Muscle layer of colon (tissue), 2 donors: ENCODE data around the gene ARHGEF35.
"Not testable (repeated sequence)": the region's sequence is repeated elsewhere in the genome, so short reads cannot be mapped to it uniquely, and the experiment has no call there.

ENCODE experiments used
- H3K27ac ChIP-seq: one replicate; pipeline ENCODE4 v1.7.0; 2013; ENCODE audit warnings: low read depth, mild to moderate bottlenecking, low read length, moderate library complexity
- H3K27me3 ChIP-seq, 2 donors: one replicate each; pipeline ENCODE4 v1.7.0; 2013; ENCODE audit warnings: low read length in 2 of 2, mild to moderate bottlenecking in 2 of 2; ENCODE audit not compliant: insufficient read depth in 2 of 2, control insufficient read depth in 1 of 2
- H3K36me3 ChIP-seq: one replicate; pipeline ENCODE4 v1.7.0; 2013; ENCODE audit warnings: mild to moderate bottlenecking, low read length; ENCODE audit not compliant: insufficient read depth
- H3K4me1 ChIP-seq: one replicate; pipeline ENCODE4 v1.7.0; 2013; ENCODE audit warnings: mild to moderate bottlenecking, low read length; ENCODE audit not compliant: insufficient read depth
- H3K4me3 ChIP-seq, 2 donors: one replicate each; pipeline ENCODE4 v1.7.0; 2013; ENCODE audit warnings: low read length in 2 of 2, low read depth in 1 of 2, mild to moderate bottlenecking in 1 of 2, moderate library complexity in 1 of 2
- H3K9ac ChIP-seq: one replicate; pipeline ENCODE4 v1.7.0; 2013; ENCODE audit warnings: low read length
- H3K9me3 ChIP-seq: one replicate; pipeline ENCODE4 v1.7.0; 2013; ENCODE audit warnings: mild to moderate bottlenecking, low read length
- donor health status: abdominal sarcoma.
- donor health status: Adenocarcinoma of cecum.

ARHGEF35 gene

GRCh38 chr7:144195212-144195872, at the start of gene ARHGEF35:
Gene ARHGEF35, minus strand, starts transcription at chr7:144195833. Its CDS starts 7,450 bp downstream, at chr7:144188383.
- H3K27ac ChIP-seq, H3K27me3 ChIP-seq, H3K4me1 ChIP-seq, H3K36me3 ChIP-seq, H3K9me3 ChIP-seq, H3K4me3 ChIP-seq, H3K9ac ChIP-seq: not testable (repeated sequence)

GRCh38 chr7:144245372-144245771, 49.7 kb upstream of the ARHGEF35 start:
- not testable (repeated sequence) for H3K36me3 ChIP-seq, H3K27me3 ChIP-seq, H3K4me3 ChIP-seq, H3K4me1 ChIP-seq, H3K9me3 ChIP-seq, H3K9ac ChIP-seq, H3K27ac ChIP-seq

- H3K9me3 ChIP-seq, H3K4me1 ChIP-seq, H3K27ac ChIP-seq, H3K27me3 ChIP-seq, H3K36me3 ChIP-seq, H3K9ac ChIP-seq, H3K4me3 ChIP-seq: not testable (repeated sequence)
Measured at GRCh38 chr7:144239365-144239764, 43.7 kb upstream of the ARHGEF35 start, which contains the start of gene OR2A42. Gene OR2A42, minus strand, starts transcription at chr7:144239605. Its CDS starts 6,762 bp downstream, at chr7:144232843.

GRCh38 chr7:144238530-144239082, 43.0 kb upstream of the ARHGEF35 start:
- not testable (repeated sequence) for H3K27me3 ChIP-seq, H3K27ac ChIP-seq, H3K36me3 ChIP-seq, H3K4me3 ChIP-seq, H3K9me3 ChIP-seq, H3K4me1 ChIP-seq, H3K9ac ChIP-seq

- H3K27ac ChIP-seq, H3K27me3 ChIP-seq, H3K36me3 ChIP-seq, H3K4me1 ChIP-seq, H3K9ac ChIP-seq, H3K9me3 ChIP-seq, H3K4me3 ChIP-seq: not testable (repeated sequence)
Measured at GRCh38 chr7:144233039-144233438, 37.4 kb upstream of the ARHGEF35 start.

- not testable (repeated sequence) for H3K9ac ChIP-seq, H3K27me3 ChIP-seq, H3K4me1 ChIP-seq, H3K9me3 ChIP-seq, H3K27ac ChIP-seq, H3K4me3 ChIP-seq, H3K36me3 ChIP-seq
Measured at GRCh38 chr7:144231027-144231426, 35.4 kb upstream of the ARHGEF35 start.

DNA sequence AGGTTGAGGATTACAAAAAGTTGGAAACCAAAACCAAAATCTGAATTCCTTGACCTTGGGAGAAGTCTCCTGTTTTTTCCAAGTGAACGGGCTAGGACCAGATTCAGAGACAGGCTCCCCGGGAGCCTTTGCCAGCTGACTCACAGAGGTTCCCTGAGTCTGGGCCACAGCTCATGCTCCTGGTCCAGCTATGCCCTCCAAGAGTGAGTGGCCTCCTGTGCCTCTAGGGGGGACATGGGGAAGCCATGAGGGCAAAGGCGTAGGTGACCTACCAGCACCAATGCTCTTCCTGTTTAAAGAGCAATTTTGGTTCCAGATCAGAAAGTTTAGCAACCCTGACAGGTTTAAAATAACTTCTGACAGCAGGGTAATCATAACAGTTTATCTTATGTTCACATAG, 33.2 kb upstream of the ARHGEF35 start:
- H3K4me3 ChIP-seq, H3K9me3 ChIP-seq: not testable (repeated sequence)

DNA sequence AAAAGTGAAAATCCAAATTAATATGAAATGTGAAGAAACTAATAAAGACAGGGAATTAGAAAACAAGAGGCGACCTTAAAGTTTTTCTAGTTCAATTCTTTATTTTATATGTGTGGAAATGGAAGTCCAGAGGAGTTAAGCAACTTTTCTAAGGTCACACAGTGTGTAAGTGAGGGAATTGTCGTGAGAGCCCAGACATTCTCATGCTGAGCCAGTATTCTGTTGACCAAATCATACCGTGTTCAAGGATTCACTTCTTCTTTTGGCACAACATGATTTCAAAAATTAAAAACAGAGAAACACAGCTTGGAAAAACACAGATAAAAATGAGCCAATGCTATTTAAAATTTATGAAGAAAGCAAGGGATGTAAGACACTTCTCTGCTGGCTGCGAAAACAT, 31.2 kb upstream of the ARHGEF35 start:
- H3K36me3 ChIP-seq, H3K27me3 ChIP-seq, H3K9me3 ChIP-seq, H3K27ac ChIP-seq, H3K4me1 ChIP-seq, H3K9ac ChIP-seq, H3K4me3 ChIP-seq: not testable (repeated sequence)

More for the DNA sequence above, 33.2 kb upstream of the ARHGEF35 start:
- H3K36me3 ChIP-seq, H3K9ac ChIP-seq, H3K4me1 ChIP-seq, H3K27ac ChIP-seq, H3K27me3 ChIP-seq: not testable (repeated sequence)

DNA sequence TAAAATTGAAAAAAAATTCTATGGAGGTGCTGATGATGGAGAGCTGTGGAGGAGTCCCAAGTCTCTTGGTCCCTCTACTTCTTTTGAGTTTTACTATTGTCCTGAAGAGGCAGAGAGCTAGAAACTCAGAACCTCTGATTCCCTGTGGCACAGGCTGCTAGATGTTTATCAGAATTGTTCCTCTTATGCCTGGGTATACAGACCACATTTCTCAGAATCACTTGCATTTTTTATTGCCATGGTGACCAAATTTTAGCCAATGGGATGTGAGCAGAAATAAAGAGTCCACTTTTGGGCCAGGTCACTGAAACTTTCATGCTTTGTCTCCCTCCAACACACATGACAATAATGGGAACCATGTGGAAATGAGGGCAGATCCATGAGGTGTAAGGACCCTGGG, 28.0 kb upstream of the ARHGEF35 start:
- not testable (repeated sequence) for H3K36me3 ChIP-seq, H3K4me1 ChIP-seq, H3K27ac ChIP-seq

DNA sequence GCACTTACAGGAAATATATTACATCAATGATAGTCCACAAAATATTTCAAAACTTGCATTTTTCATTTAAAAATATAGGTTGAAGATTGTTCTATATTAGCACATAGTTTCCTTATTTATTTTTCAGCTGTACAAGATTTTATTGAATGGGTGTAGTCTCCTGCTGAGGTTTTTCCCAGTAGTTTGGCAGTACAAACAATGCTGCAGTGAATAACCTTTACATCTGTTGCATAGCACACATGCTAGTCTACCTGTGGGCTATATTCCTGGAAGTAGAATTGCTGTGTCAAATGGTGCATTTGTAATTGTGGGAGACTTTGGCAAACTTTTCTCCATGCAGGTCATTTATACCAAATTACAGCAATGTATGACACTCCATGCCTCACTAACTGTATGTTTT, 24.9 kb upstream of the ARHGEF35 start:
- H3K4me1 ChIP-seq, H3K27me3 ChIP-seq, H3K36me3 ChIP-seq, H3K27ac ChIP-seq, H3K9ac ChIP-seq, H3K9me3 ChIP-seq, H3K4me3 ChIP-seq: not testable (repeated sequence)

More for the DNA sequence above, 28.0 kb upstream of the ARHGEF35 start:
- not testable (repeated sequence) for H3K9me3 ChIP-seq, H3K27me3 ChIP-seq, H3K4me3 ChIP-seq, H3K9ac ChIP-seq

GRCh38 chr7:144219149-144219548, 23.5 kb upstream of the ARHGEF35 start:
- H3K9ac ChIP-seq, H3K36me3 ChIP-seq, H3K4me3 ChIP-seq, H3K27ac ChIP-seq, H3K9me3 ChIP-seq, H3K4me1 ChIP-seq, H3K27me3 ChIP-seq: not testable (repeated sequence)

- not testable (repeated sequence) for H3K27ac ChIP-seq, H3K36me3 ChIP-seq, H3K27me3 ChIP-seq, H3K9me3 ChIP-seq, H3K4me1 ChIP-seq, H3K4me3 ChIP-seq, H3K9ac ChIP-seq
Measured at GRCh38 chr7:144218581-144218980, 22.9 kb upstream of the ARHGEF35 start.
